Measurements from ENCODE around the gene NUBP2. TPM values are rescaled to one million over a fixed set of nuclear protein-coding genes. Genes with fewer than 3 reads are reported as not detected.

NUBP2 gene
- total and polyA plus RNA-seq, 10 of the 15 experiments (the other 5 are each of a cell fraction or from before 2014, with no cell fraction given), result 1.9 to 129 (median 51.7) TPM

DNA sequence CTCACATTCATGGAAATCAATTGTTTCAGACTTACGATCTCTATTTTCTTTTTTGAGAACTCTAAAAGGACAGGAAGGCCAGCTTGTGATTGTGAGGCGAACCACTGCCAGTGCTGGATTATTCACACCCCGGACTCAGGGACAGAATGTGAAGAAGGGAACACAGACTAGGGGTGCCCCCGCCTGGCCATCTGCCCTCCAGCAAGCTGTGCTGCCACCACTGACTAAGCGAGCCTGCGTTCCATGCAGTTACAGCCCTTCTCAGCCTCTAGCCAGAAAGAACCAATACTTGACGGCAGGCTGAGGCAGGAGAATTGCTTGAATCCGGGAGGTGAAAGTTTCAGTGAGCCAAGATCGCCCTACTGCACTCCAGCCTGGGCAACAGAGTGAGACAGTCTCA lies 41.1 kb downstream of the NUBP2 start:
- H3K9ac ChIP-seq (ENCODE audit: control insufficient read depth, insufficient read depth, low read length), result no peak overlapping the region
- RAD21 ChIA-PET (ENCODE audit: unreplicated experiment), result interaction anchor here (1.5 kb wide), 1 partner anchor 41 kb away, joined by 6 read pairs; the partner anchor contains the start of genes NUBP2 and SPSB3
- H3K27me3 ChIP-seq (replicated peaks in 1 of 2; ENCODE audit: control insufficient read depth in 2 of 2, insufficient read depth in 2 of 2, low read length in 1 of 2), result no peaks in the 10 kb centered on the region
- POLR2A ChIA-PET, result no interaction called here
- intact Hi-C loops (cut with micrococcal nuclease; ENCODE audit: unreplicated experiment) (no loop called here), in situ Hi-C loops (cut with MboI) (no loop called here)
- no peaks in the 10 kb centered on the region for H4K20me1 ChIP-seq (ENCODE audit: control insufficient read depth, insufficient read depth)
- H3K4me2 ChIP-seq (ENCODE audit: control insufficient read depth, insufficient read depth), result no peak overlapping the region
- no peaks in the 10 kb centered on the region for H3K9me3 ChIP-seq (replicated peaks; ENCODE audit: control insufficient read depth, insufficient read depth, low read length)
- CTCF ChIA-PET, result interaction anchor here (1.1 to 1.2 kb wide), 2 partner anchors 43 to 52 kb away, joined by 3 read pairs; no protein-coding TSS in a partner anchor
- SMC1A ChIA-PET (ENCODE audit: uncharacterized antibody, unreplicated experiment), result interaction anchor here (0.8 to 1.6 kb wide), 2 partner anchors 41 to 403 kb away, joined by 3 read pairs; partner anchors contain the start of genes NUBP2 and SPSB3
- H2AFZ ChIP-seq (ENCODE audit: control insufficient read depth, low read depth, low read length), result no peak overlapping the region
- no peak overlapping the region for H3K4me3 ChIP-seq
- no peak for FAIRE-seq
- peak; percentile 14; the same call in 2 of the 3 replicates for ATAC-seq
- no TSS peak for BruUV-seq (replicated peaks)
- H3K4me1 ChIP-seq (ENCODE audit: control insufficient read depth, insufficient read depth, low read length), result no peaks in the 10 kb centered on the region
- H3K36me3 ChIP-seq (ENCODE audit: control insufficient read depth in 2 of 2, insufficient read depth in 2 of 2, low read length in 1 of 2), result no peaks in the 10 kb centered on the region
- no peak for DNase-seq (ENCODE audit: low read depth, low spot score)
- WGBS (ENCODE audit: insufficient coverage, insufficient replicate concordance, low lambda C conversion rate, missing lambda C conversion rate), result 28% methylated on average over 9 of the region's 9 CpGs
- H3K79me2 ChIP-seq (ENCODE audit: control insufficient read depth, insufficient read depth, low read length), result peaks cover 17% of the 10 kb centered on the region
- H3K27ac ChIP-seq (ENCODE audit: control insufficient read depth, insufficient read depth), result no peak overlapping the region
- TF ChIP-seq, protein P1, sequence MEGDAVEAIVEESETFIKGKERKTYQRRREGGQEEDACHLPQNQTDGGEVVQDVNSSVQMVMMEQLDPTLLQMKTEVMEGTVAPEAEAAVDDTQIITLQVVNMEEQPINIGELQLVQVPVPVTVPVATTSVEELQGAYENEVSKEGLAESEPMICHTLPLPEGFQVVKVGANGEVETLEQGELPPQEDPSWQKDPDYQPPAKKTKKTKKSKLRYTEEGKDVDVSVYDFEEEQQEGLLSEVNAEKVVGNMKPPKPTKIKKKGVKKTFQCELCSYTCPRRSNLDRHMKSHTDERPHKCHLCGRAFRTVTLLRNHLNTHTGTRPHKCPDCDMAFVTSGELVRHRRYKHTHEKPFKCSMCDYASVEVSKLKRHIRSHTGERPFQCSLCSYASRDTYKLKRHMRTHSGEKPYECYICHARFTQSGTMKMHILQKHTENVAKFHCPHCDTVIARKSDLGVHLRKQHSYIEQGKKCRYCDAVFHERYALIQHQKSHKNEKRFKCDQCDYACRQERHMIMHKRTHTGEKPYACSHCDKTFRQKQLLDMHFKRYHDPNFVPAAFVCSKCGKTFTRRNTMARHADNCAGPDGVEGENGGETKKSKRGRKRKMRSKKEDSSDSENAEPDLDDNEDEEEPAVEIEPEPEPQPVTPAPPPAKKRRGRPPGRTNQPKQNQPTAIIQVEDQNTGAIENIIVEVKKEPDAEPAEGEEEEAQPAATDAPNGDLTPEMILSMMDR (IDR thresholded peaks at IDR 0.05 in 2 of 3, conservative IDR thresholded peaks at IDR 0.05 in 1 of 3; ENCODE audit: control insufficient read depth in 2 of 3, extremely low read depth in 1 of 3, insufficient read depth in 1 of 3, low read depth in 3 of 3, low read length in 3 of 3), result peak; percentile 27 to 43 (median 43); a peak in 4 of 6 replicates
- TF ChIP-seq RELA (IDR thresholded peaks at IDR 0.05; ENCODE audit: borderline replicate concordance, partially characterized antibody), result no peak
- no peak for TF ChIP-seq TCF7 (IDR thresholded peaks at IDR 0.05; ENCODE audit: borderline replicate concordance)
- no peak for TF ChIP-seq HDGF (IDR thresholded peaks at IDR 0.05)
- TF ChIP-seq ETV6 (conservative IDR thresholded peaks at IDR 0.05 in 1 of 2, IDR thresholded peaks at IDR 0.05 in 1 of 2; ENCODE audit: borderline replicate concordance in 1 of 2, low read depth in 1 of 2), result no peak
- TF ChIP-seq, protein P2, sequence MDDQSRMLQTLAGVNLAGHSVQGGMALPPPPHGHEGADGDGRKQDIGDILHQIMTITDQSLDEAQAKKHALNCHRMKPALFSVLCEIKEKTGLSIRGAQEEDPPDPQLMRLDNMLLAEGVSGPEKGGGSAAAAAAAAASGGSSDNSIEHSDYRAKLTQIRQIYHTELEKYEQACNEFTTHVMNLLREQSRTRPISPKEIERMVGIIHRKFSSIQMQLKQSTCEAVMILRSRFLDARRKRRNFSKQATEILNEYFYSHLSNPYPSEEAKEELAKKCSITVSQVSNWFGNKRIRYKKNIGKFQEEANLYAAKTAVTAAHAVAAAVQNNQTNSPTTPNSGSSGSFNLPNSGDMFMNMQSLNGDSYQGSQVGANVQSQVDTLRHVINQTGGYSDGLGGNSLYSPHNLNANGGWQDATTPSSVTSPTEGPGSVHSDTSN (IDR thresholded peaks at IDR 0.05; ENCODE audit: insufficient replicate concordance, low read depth, low read length), result no peak
- TF ChIP-seq RAD21 (IDR thresholded peaks at IDR 0.05; ENCODE audit: insufficient read depth, low read depth, low read length), result peak; percentile 28
